Mononuclear cell (primary cell): ENCODE results near the gene MRPL36. TPM values are rescaled to one million over a fixed set of nuclear protein-coding genes. Genes with fewer than 3 reads are reported as not detected.
"Not testable (repeated sequence)": the region's sequence is repeated elsewhere in the genome, so short reads cannot be mapped to it uniquely, and the experiment has no call there.

Source experiments
- H3K27me3 ChIP-seq: 2 replicates; pipeline ENCODE4 v1.6.0; 2011; ENCODE audit warnings: low read length, control low read depth; ENCODE audit not compliant: insufficient read depth
- H3K4me1 ChIP-seq: 2 replicates; pipeline ENCODE4 v1.5.1; 2011; ENCODE audit warnings: mild to moderate bottlenecking, low read length, control low read depth; ENCODE audit not compliant: insufficient read depth
- H3K4me3 ChIP-seq: 2 replicates; pipeline ENCODE4 v1.5.1; 2011; ENCODE audit warnings: mild to moderate bottlenecking, low read length, moderate library complexity
- H3K9me3 ChIP-seq: 2 replicates; pipeline ENCODE4 v1.5.1; 2011; ENCODE audit warnings: low read depth, mild to moderate bottlenecking, control low read depth, low read length
- total RNA-seq: library from RNA; depleted of rRNA; stranded (reverse); fragments of >200 nt; gene quantifications from one replicate; pipeline ENCODE4 v1.2.3, GENCODE V29; 2012

The MRPL36 gene
- total RNA-seq, 1 donor = 13.2 TPM

DNA sequence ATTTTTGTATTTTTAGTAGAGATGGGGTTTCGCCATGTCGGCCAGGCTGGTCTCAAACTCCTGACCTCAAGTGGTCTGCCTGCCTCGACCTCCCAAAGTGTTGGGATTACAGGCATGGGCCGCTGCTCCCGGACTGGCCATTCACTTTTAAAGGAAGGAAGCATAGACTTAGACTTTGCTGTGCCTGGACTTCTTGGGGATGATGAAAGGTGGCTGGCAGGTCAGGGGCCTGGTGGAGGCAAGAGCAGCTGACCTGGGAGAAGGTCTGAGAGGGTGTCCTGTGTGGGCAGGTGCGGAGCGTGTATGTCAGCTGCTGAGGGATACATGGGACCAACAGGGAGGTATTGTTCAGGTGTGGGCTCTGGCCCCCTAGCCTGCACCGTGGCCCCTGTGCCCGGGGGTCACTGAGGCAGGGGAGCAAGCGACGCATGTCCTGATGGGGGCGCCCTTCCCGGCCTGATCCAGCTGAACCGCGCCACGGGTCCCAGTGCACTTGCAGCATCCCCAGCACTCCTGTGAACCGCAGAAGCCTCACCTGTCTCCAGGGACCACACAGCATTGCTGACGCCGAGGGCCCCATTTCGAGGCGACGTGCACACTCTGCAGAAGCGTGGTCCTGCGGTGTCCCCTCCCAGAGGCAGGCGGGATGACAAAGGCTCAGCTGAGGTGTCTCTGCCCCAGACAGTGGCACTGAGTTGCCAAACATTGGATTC, 24.6 kb upstream of the MRPL36 start:
- Histone ChIP-seq H3K4me3 (no peak overlapping the region), H3K27me3 (no peaks in the 10 kb centered on the region), H3K4me1 (no peaks in the 10 kb centered on the region), H3K9me3 (no peaks in the 10 kb centered on the region)

DNA sequence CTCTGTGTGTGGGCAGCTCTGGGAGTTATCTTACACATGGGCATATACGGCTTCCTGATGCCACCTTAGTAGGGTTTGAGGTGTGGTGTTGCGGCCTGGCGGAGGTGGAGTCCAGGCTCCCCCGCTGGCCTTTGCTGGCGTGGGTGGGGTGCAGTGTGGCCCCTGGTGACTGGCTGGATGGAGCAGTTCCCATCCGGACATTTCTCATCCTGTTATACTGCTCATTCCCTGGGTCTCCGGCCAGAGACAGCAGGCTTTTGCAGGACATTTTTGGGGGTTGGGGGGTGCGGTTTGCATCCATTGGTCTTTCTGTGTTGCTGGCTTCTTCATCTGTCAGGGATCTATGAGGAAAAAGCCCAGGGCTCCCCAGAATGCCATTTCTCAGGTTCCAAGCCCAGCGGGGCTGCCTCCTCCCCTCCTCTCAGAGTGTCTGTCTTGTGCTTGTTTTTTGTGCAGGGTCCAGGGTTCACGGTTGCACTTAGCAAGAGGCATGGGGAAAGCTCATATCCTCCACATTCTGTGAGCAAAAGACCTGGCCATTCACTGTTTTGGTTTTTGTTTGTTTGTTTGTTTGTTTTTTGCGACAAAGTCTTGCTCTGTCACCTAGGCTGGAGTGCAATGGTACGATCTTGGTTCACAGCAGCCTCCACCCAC, 23.9 kb upstream of the MRPL36 start:
- Histone ChIP-seq H3K4me3 (no peak overlapping the region), H3K4me1 (no peaks in the 10 kb centered on the region), H3K27me3 (no peaks in the 10 kb centered on the region), H3K9me3 (no peaks in the 10 kb centered on the region)

DNA sequence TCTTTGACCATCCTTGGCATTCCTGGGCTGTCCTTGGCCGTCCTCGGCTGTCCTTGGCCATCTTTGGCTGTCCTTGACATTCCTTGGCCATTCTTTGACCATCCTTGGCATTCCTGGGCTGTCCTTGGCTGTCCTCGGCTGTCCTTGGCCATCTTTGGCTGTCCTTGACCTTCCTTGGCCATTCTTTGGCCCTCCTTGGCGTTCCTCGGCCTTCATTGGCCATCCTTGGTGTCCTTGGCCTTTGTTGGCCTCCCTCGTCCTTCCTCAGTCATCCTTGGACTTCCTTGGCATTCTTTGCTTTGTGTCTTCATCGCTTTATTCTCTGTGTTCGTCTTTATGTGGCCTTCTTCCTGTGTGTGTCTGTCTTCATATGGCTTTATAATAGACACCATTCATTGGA, 22.2 kb upstream of the MRPL36 start:
- Histone ChIP-seq H3K4me1 (no peaks in the 10 kb centered on the region), H3K9me3 (no peaks in the 10 kb centered on the region), H3K27me3 (no peaks in the 10 kb centered on the region), H3K4me3 (no peak overlapping the region)

DNA sequence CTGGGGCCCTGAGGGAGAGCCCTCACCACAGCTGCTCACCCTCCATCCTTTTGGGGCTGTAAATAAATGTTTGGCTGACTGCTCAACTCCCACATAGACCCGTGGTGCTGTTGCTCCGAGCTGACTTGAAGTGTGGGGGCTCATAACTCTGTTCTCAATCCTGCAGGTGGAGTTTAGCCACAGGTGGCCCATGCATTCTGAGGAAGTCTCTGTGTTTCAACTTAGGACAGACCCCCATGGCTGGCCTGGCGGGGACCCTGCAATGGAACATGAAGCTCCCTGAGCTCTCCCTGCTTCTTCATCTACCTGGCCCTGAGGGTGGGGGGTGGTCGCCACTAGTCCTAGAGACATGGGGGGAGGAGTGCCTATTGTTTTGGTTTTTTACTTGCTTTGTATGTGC, 21.3 kb upstream of the MRPL36 start:
- H3K27me3 ChIP-seq = no peaks in the 10 kb centered on the region
- H3K4me3 ChIP-seq = no peak overlapping the region
- H3K4me1 ChIP-seq = no peaks in the 10 kb centered on the region
- no peaks in the 10 kb centered on the region for H3K9me3 ChIP-seq

DNA sequence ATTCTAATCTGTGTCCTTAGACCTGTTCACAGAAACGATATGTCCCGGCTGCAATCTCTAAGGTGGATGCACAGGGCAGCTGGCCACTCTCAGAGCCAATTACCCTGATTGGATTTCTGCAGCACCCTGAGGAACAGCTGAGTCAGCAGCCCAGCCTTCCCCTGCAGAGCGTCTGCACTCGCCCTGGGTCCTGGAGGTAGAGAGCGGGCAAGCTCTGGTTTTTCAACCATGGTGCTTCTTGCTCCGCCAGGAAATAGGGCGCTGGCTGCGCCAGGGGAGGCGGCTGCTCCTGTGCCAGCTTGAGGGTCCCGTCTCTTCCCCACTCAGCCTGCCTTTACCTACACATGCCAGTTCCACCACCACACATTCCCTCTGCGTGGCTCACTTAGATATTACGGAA, 20.7 kb upstream of the MRPL36 start:
- no peak overlapping the region for H3K4me3 ChIP-seq
- no peaks in the 10 kb centered on the region for H3K27me3 ChIP-seq
- no peaks in the 10 kb centered on the region for H3K9me3 ChIP-seq
- H3K4me1 ChIP-seq = no peaks in the 10 kb centered on the region

DNA sequence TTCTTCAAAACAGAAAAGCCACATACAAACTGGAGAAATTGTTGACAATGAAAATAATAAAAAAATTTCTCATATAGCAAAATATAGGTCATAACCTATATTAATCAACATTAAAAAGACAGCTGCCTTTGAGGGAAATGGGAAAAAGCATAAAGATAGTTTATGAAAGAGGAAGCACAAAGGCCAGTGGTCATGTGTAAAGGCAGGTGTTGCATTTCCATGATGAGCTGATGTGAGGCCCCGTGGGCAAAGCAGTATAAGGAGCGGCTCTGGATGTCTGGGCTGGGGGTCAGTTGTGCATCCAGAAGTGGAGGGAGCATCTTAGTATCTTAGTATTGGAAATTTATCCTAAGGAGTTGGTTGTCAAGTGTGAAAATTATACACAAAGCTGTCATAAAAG, 19.8 kb upstream of the MRPL36 start:
- Histone ChIP-seq H3K9me3 (no peaks in the 10 kb centered on the region), H3K4me1 (no peaks in the 10 kb centered on the region), H3K4me3 (no peak overlapping the region), H3K27me3 (no peaks in the 10 kb centered on the region)

DNA sequence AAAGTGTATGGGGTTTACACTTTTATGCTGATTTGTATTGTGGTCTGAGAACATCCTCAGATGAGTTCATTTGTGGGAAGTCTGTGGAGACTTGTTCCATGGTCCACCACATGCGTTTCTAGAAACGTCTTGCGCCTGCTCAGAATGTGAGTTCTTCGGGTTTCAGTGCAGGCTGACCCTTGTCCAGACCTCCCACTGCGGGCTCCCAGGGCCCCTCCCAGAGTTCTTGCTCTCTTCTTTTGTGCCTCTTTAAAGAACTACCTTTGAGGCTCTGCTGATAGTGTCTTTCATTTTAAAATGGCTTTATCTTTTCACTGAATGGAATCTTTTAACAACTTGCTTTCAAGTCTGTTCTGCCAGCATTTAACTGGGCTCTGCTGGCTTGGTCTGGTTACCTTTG, 19.1 kb upstream of the MRPL36 start:
- Histone ChIP-seq H3K9me3 (no peaks in the 10 kb centered on the region), H3K27me3 (no peaks in the 10 kb centered on the region), H3K4me3 (no peak overlapping the region), H3K4me1 (no peaks in the 10 kb centered on the region)

DNA sequence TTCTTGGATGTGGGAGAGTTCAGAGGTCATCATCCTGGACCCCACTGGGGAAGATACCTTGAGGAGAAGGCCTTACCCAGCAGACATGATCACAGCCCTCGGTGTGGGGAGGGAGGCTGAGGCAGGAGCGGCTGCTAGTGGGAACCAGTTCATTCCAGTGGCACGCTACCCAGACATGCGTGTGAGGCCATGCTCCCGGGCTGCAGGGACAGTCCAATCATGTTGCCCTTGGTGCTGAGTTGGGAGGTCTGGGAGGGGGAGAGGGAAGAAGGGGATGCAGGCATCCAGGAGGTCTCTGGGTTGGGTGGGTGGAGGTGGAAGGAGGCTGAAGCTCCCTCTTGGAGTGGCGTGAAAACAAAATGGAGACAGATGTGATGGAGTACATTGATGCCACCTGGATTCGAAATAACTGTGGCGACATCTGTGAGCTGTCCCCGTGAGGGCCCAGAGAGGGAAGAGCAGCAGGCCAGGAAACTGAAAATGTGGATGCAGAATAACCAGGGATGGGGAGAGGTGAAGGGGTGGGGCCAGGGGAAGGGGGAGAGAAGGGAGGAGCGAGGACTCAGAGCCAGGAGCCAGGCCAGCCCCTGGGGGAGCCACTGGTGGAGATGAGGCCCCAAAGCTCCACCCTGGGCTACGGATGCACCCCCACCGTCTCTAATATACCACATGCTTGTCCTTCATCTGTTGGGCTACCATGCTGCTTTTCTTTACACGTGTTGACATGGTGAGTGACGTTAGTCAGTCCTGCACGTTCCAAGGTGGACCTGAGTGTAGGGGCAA, 17.8 kb upstream of the MRPL36 start:
- Histone ChIP-seq H3K9me3 (no peaks in the 10 kb centered on the region), H3K27me3 (no peaks in the 10 kb centered on the region), H3K4me3 (no peak overlapping the region), H3K4me1 (no peaks in the 10 kb centered on the region)

DNA sequence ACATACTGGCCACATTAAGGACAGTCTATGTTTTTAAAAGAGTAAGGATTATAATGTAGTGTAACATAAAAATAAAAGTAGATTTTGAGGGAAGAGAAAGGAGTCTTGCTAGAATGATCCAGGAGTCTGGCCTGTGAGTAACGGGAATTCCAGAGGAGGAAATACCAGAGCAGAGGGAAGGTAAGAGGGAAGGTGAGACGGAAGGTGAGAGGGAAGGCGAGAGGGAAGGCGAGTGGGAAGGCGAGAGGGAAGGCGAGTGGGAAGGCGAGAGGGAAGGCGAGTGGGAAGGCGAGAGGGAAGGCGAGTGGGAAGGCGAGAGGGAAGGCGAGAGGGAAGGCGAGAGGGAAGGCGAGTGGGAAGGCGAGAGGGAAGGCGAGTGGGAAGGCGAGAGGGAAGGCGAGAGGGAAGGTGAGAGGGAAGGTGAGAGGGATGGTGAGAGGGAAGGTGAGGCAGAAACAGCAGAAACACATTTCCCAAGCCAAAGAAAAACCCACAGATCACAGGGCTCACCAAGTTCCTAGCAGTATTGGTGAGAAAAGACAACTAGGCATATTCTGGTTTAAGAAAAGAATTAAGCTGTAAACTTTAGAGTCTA, 17.0 kb upstream of the MRPL36 start:
- H3K27me3 ChIP-seq, H3K4me1 ChIP-seq, H3K4me3 ChIP-seq, H3K9me3 ChIP-seq: not testable (repeated sequence)

DNA sequence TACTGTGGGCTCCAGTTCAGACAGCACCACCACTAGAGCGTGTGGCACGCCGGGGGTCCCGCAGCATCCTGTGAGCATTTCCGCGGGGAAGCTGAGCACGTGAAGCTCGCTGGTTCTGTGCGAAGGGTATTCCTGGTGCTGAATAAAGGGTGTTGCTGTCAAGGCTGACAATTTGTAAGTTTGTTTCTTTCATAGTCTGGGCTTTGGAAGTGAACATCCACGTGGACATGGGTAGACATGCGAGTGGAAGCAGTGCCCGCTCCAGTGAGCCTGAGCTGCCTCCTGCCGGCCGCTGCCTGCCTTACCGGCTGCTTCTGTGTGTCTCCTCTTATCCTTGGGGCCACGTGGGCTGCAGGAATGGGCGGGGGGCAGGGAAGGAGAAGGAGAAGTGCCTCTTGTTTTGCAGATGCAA, 16.2 kb upstream of the MRPL36 start:
- no peaks in the 10 kb centered on the region for H3K4me1 ChIP-seq
- H3K9me3 ChIP-seq = no peaks in the 10 kb centered on the region
- H3K4me3 ChIP-seq = no peak overlapping the region
- H3K27me3 ChIP-seq = no peaks in the 10 kb centered on the region

DNA sequence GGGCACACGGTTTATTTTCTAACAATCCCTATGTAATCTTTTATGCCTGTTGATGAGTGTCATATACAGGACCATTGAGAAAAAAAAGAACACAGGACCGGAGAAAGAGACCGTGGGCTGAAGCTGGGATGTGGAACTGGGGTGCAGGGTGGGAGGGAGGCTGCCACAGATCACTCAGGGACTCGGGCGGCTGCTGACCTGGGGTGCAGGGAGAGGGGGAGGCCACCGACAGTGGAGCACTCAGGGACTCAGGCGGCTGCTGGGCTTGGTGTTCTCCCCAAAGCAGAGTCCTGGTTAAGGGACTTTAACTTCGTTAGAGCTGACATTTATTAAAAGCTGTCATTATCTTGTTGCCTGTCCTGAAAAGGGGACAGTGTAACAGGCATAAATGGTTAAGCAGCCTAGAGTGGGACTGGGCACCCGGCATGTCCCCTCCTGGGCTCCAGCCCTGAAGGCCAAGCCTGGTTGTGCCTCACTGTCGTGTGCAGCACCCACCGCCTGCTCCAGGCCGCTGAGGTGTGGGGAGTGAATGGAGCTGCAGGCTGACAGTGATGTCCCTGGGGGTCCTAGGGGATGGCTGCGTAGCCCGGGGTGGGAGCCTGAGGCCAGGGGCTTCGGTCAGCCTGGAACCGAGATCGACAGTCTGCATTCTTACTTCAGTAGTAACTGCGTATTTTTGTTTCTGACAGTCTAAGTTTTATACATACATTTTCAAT, 15.6 kb upstream of the MRPL36 start:
- Histone ChIP-seq H3K4me1 (no peaks in the 10 kb centered on the region), H3K27me3 (no peaks in the 10 kb centered on the region), H3K9me3 (no peaks in the 10 kb centered on the region), H3K4me3 (no peak overlapping the region)

DNA sequence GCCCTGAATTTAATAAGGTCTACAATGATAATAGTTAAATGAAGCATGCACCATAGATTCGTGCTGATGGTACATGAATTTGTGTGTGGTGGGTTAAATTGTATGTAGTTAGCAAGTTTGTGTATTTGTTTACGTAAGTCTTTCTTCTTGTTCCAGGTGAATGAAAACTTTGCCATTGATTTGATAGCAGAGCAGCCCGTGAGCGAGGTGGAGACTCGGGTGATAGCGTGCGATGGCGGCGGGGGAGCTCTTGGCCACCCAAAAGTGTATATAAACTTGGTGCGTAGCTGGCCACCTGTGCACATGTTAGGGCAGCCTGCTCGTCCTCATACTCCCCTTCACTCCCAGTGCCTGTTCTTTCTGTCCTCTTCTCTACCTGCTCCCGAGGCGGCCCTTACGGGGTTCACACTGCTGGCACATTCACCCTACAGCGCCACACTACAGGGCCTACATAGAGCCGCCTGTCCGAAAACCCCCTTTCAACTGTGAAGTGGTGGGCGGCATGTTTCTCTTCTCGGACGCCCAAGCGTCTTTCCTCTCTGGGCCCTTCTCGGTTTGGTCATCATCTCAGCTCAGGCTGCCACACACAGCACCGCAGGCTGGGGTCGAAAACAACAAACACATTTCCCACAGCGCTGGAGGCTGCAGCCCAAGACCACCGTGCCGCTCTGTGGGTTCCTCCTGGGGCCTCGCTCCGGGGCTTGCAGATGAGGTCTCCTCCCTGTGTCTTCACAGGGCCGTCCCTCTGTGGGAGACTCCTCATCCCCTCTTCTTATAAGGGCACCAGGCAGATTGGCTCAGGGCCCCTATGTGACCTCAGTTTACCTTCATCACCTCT, 14.8 kb upstream of the MRPL36 start:
- Histone ChIP-seq H3K4me3 (no peak overlapping the region), H3K9me3 (no peaks in the 10 kb centered on the region), H3K27me3 (no peaks in the 10 kb centered on the region), H3K4me1 (no peaks in the 10 kb centered on the region)

DNA sequence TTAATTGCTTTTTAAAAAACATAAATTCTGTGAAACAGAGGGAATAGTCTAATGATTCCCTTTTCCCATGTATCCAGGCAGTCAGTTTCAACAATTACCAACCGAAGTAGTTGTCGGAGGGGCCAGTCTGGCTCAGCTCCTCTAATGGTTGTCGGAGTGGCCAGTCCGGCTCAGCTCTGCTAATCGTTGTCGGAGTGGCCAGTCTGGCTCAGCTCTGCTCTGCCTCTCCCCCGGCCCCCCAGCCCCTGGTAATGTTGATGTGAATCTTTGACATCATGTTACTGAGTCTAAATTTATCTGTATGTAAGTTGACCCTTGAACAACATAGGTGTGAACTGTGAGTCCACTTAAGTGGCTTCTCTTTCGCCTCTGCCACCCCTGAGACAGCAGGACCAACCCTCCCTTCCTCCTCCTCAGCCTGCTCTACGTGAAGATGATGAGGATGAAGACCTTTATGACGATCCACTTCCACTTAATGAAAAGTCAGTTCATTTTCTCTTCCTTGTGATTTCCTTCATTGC, 11.0 kb upstream of the MRPL36 start:
- no peaks in the 10 kb centered on the region for H3K9me3 ChIP-seq

More for the DNA sequence above, 11.0 kb upstream of the MRPL36 start:
- Histone ChIP-seq H3K27me3 (no peaks in the 10 kb centered on the region), H3K4me3 (no peak overlapping the region), H3K4me1 (no peaks in the 10 kb centered on the region)
